ENCODE results near the gene EGFR.

DNA sequence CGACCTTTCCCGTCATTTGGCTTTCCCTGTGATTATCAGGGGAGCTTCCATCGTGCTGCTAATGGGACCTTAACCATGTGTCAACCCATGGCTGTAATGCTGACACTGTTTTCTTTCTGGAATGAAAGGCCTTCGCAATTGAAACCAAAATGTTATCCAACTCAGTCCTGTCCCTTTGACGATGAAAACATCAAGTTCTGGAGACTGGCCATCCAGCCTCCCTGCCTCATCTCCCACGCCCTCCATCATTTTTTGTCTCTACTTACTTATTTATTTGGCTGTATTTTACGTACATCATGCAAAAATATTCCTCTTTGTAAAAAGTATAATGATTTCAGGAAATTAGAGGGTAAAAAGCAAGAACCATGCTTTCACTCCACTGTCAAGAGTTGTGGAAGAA is 69.8 kb downstream of the EGFR start:
- TF ChIP-seq POLR2AphosphoS5 (IDR thresholded peaks at IDR 0.05) (no peak), POLR2A (IDR thresholded peaks at IDR 0.05) (no peak), EP300 (IDR thresholded peaks at IDR 0.05) (no peak)
- TF ChIP-seq, protein P1, sequence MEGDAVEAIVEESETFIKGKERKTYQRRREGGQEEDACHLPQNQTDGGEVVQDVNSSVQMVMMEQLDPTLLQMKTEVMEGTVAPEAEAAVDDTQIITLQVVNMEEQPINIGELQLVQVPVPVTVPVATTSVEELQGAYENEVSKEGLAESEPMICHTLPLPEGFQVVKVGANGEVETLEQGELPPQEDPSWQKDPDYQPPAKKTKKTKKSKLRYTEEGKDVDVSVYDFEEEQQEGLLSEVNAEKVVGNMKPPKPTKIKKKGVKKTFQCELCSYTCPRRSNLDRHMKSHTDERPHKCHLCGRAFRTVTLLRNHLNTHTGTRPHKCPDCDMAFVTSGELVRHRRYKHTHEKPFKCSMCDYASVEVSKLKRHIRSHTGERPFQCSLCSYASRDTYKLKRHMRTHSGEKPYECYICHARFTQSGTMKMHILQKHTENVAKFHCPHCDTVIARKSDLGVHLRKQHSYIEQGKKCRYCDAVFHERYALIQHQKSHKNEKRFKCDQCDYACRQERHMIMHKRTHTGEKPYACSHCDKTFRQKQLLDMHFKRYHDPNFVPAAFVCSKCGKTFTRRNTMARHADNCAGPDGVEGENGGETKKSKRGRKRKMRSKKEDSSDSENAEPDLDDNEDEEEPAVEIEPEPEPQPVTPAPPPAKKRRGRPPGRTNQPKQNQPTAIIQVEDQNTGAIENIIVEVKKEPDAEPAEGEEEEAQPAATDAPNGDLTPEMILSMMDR (IDR thresholded peaks at IDR 0.05), result no peak

Measured in sigmoid colon (tissue), 4 donors.